H1 (cell line): Measurements from ENCODE around the gene LY6G6D. TPM values are rescaled to one million over a fixed set of nuclear protein-coding genes. Genes with fewer than 3 reads are reported as not detected.

Source experiments
- CTCF ChIA-PET: fragments of 300-600 bp; sonication (Branson Sonifier 250); formaldehyde crosslinking; loops from one replicate; lab custom pipeline; 2021; ENCODE audit not compliant: partially characterized antibody; lab: Charles Lee
- POLR2A ChIA-PET: fragments of 300-600 bp; sonication (Branson Sonifier 250); formaldehyde crosslinking; loops from one replicate; lab custom pipeline; 2021; ENCODE audit warnings: inconsistent platforms; ENCODE audit not compliant: partially characterized antibody; lab: Charles Lee
- DNase-seq, 2 experiments: peaks; one replicate each; pipeline versions ENCODE4 v3.0.0 to v3.0.0-alpha.2; 2010 to 2022; ENCODE audit warnings: low spot score in 2 of 2, low read depth in 1 of 2, mixed read lengths in 1 of 2
- FAIRE-seq: peaks from 2 replicates; lab custom pipeline; 2011; peaks lifted over from hg19 to GRCh38; lab: Jason Lieb, UNC
- H2AFZ ChIP-seq: 2 replicates; pipeline ENCODE4 v1.8.1; 2012; ENCODE audit warnings: low read length, inconsistent platforms
- H2AK5ac ChIP-seq: 2 replicates; pipeline ENCODE4 v1.6.1; 2013; ENCODE audit warnings: low read depth, low read length
- H2BK120ac ChIP-seq: replicated peaks from 2 replicates; pipeline ENCODE3; 2013; ENCODE audit warnings: low read depth, low read length, inconsistent platforms
- H2BK12ac ChIP-seq: 2 replicates; pipeline ENCODE4 v1.6.1; 2013; ENCODE audit warnings: low read depth, low read length
- H2BK15ac ChIP-seq: 2 replicates; pipeline ENCODE4 v1.6.1; 2013; ENCODE audit warnings: low read length
- H2BK20ac ChIP-seq: 2 replicates; pipeline ENCODE4 v1.6.1; 2013; ENCODE audit warnings: low read length
- H2BK5ac ChIP-seq: 2 replicates; pipeline ENCODE4 v1.6.1; 2013; ENCODE audit warnings: low read depth, low read length
- H3K14ac ChIP-seq: 2 replicates; pipeline ENCODE4 v1.6.1; 2013; ENCODE audit warnings: inconsistent platforms; ENCODE audit not compliant: insufficient read length
- H3K18ac ChIP-seq: 2 replicates; pipeline ENCODE4 v1.6.1; 2013; ENCODE audit warnings: low read length; ENCODE audit errors: extremely low read depth
- H3K23ac ChIP-seq: 2 replicates; pipeline ENCODE4 v1.6.1; 2013; ENCODE audit warnings: inconsistent platforms; ENCODE audit not compliant: insufficient read length
- H3K23me2 ChIP-seq: 2 replicates; pipeline ENCODE4 v1.6.1; 2013; ENCODE audit warnings: low read depth, low read length
- H3K27ac ChIP-seq: 2 replicates; pipeline ENCODE4 v1.6.1; 2011; ENCODE audit warnings: low read depth, low read length, inconsistent platforms
- H3K27me3 ChIP-seq, 4 experiments: replicated peaks in 1 of 4; 1 replicate in 1 of 4; 2 replicates in 3 of 4; pipeline versions ENCODE4 v1.6.1 to v1.8.1; 2011 to 2013; ENCODE audit warnings: low read length in 3 of 4, mild to moderate bottlenecking in 3 of 4, inconsistent platforms in 2 of 4, mixed read lengths in 2 of 4, moderate library complexity in 1 of 4; ENCODE audit not compliant: control insufficient read depth in 3 of 4, insufficient read depth in 3 of 4; ENCODE audit errors: extremely low read depth in 1 of 4
- H3K36me3 ChIP-seq, 4 experiments: 2 replicates each; pipeline versions ENCODE4 v1.6.1 to v1.8.1; 2011 to 2013; ENCODE audit warnings: mild to moderate bottlenecking in 4 of 4, low read length in 3 of 4, moderate library complexity in 2 of 4, control low read depth in 1 of 4, inconsistent platforms in 1 of 4; ENCODE audit not compliant: insufficient read depth in 4 of 4, control insufficient read depth in 2 of 4
- H3K4ac ChIP-seq: replicated peaks from 2 replicates; pipeline ENCODE3; 2013; ENCODE audit warnings: low read length, low read depth, mixed read lengths, inconsistent platforms; ENCODE audit not compliant: insufficient read length
- H3K4me1 ChIP-seq, 4 experiments: replicated peaks in 1 of 4; 1 replicate in 1 of 4; 2 replicates in 3 of 4; pipeline versions ENCODE4 v1.6.1 to v1.8.1; 2011 to 2013; ENCODE audit warnings: low read length in 3 of 4, inconsistent platforms in 2 of 4, mixed read lengths in 1 of 4; ENCODE audit not compliant: insufficient read depth in 4 of 4, control insufficient read depth in 3 of 4
- H3K4me2 ChIP-seq, 2 experiments: 2 replicates each; pipeline versions ENCODE4 v1.6.1 to v1.8.1; 2011 to 2013; ENCODE audit warnings: low read depth in 2 of 2, low read length in 2 of 2, control low read depth in 1 of 2, inconsistent platforms in 1 of 2, mild to moderate bottlenecking in 1 of 2; ENCODE audit not compliant: insufficient read depth in 1 of 2
- H3K4me3 ChIP-seq, 4 experiments: fragments of 200-600, 300-600 bp in 1 of 4; sonication (generic), shearing (Covaris generic), sonication (Bioruptor Twin) in 1 of 4; 2 replicates each; pipeline versions ENCODE4 v1.5.1 to v1.8.1; 2011 to 2016; ENCODE audit warnings: low read length in 4 of 4, low read depth in 3 of 4, control low read depth in 2 of 4, inconsistent platforms in 2 of 4, mild to moderate bottlenecking in 2 of 4, mixed read lengths in 1 of 4, moderate library complexity in 1 of 4; ENCODE audit not compliant: insufficient read depth in 2 of 4; ENCODE audit errors: extremely low read depth in 1 of 4
- H3K56ac ChIP-seq: replicated peaks from 2 replicates; pipeline ENCODE3; 2013; ENCODE audit warnings: low read depth, mild to moderate bottlenecking, mixed read lengths, low read length, inconsistent platforms; ENCODE audit not compliant: insufficient read length
- H3K79me1 ChIP-seq: 2 replicates; pipeline ENCODE4 v1.6.1; 2013; ENCODE audit warnings: low read depth, low read length, control low read depth
- H3K79me2 ChIP-seq, 2 experiments: 2 replicates each; pipeline versions ENCODE4 v1.6.1 to v1.8.1; 2012 to 2013; ENCODE audit warnings: low read length in 2 of 2, mild to moderate bottlenecking in 2 of 2, inconsistent platforms in 1 of 2; ENCODE audit not compliant: insufficient read depth in 2 of 2, control insufficient read depth in 1 of 2
- H3K9ac ChIP-seq, 4 experiments: replicated peaks in 1 of 4; 1 replicate in 1 of 4; 2 replicates in 3 of 4; pipeline versions ENCODE4 v1.6.1 to v1.8.1; 2011 to 2013; ENCODE audit warnings: low read depth in 3 of 4, low read length in 3 of 4, control low read depth in 2 of 4, mild to moderate bottlenecking in 2 of 4, moderate library complexity in 2 of 4, inconsistent platforms in 1 of 4; ENCODE audit errors: extremely low read depth in 1 of 4
- H3K9me3 ChIP-seq, 2 experiments: 2 replicates each; pipeline versions ENCODE4 v1.6.1 to v1.8.1; 2012 to 2013; ENCODE audit warnings: mild to moderate bottlenecking in 2 of 2, moderate library complexity in 2 of 2, control low read depth in 1 of 2, inconsistent platforms in 1 of 2, low read depth in 1 of 2, low read length in 1 of 2, mixed read lengths in 1 of 2; ENCODE audit not compliant: insufficient read depth in 2 of 2
- H4K20me1 ChIP-seq, 2 experiments: replicated peaks in 1 of 2; 2 replicates each; pipeline versions ENCODE3 to v1.8.1; 2011 to 2013; ENCODE audit warnings: inconsistent platforms in 2 of 2, low read length in 2 of 2, mild to moderate bottlenecking in 1 of 2; ENCODE audit not compliant: insufficient read depth in 2 of 2, control insufficient read depth in 1 of 2
- H4K5ac ChIP-seq: 2 replicates; pipeline ENCODE4 v1.6.1; 2013; ENCODE audit warnings: low read length, low read depth, mixed read lengths, inconsistent platforms; ENCODE audit not compliant: insufficient read length
- H4K8ac ChIP-seq: 2 replicates; pipeline ENCODE4 v1.8.0; 2013; ENCODE audit warnings: mild to moderate bottlenecking, moderate library complexity, low read length, inconsistent platforms; ENCODE audit not compliant: insufficient read depth; ENCODE audit errors: extremely low read depth
- H4K91ac ChIP-seq: replicated peaks from 2 replicates; pipeline ENCODE3; 2013; ENCODE audit warnings: low read length, mixed read lengths, inconsistent platforms; ENCODE audit not compliant: insufficient read length
- ATF3 ChIP-seq: IDR thresholded peaks from 2 replicates; pipeline ENCODE4 v1.6.1; 2011; ENCODE audit warnings: low read depth, mild to moderate bottlenecking, low read length; ENCODE audit not compliant: insufficient read depth
- BCL11A ChIP-seq, 2 experiments: IDR thresholded peaks; one replicate each; pipeline ENCODE4 v1.6.1; 2011; ENCODE audit warnings: low read depth in 2 of 2, low read length in 2 of 2, mild to moderate bottlenecking in 2 of 2
- BRCA1 ChIP-seq: IDR thresholded peaks from 2 replicates; pipeline ENCODE4 v1.6.1; 2012; ENCODE audit warnings: low read depth, low read length, improper control_type of control experiment
- CTCF ChIP-seq, 3 experiments: IDR thresholded peaks; 1 replicate in 2 of 3; 2 replicates in 1 of 3; pipeline versions ENCODE4 v1.5.1 to v1.6.1; 2011; ENCODE audit warnings: low read length in 3 of 3, mild to moderate bottlenecking in 3 of 3, inconsistent platforms in 2 of 3, low read depth in 1 of 3, moderate library complexity in 1 of 3; ENCODE audit not compliant: insufficient read depth in 1 of 3; ENCODE audit errors: control extremely low read depth in 1 of 3
- EGR1 ChIP-seq: IDR thresholded peaks from 2 replicates; pipeline ENCODE4 v1.6.1; 2011; ENCODE audit warnings: low read depth, low read length, borderline replicate concordance
- EP300 ChIP-seq, 2 experiments: IDR thresholded peaks; 1 replicate in 1 of 2; 2 replicates in 1 of 2; pipeline ENCODE4 v1.6.1; 2011 to 2012; ENCODE audit warnings: low read depth in 2 of 2, low read length in 2 of 2, mild to moderate bottlenecking in 2 of 2, borderline replicate concordance in 1 of 2, inconsistent platforms in 1 of 2, moderate library complexity in 1 of 2
- RBBP5 ChIP-seq: IDR thresholded peaks from 2 replicates; pipeline ENCODE4 v1.7.1; 2012; ENCODE audit warnings: low read depth, mild to moderate bottlenecking, inconsistent platforms, low read length, moderate library complexity, borderline replicate concordance
- SUZ12 ChIP-seq: fragments of 200-600 bp; sonication (generic); IDR thresholded peaks from 2 replicates; pipeline ENCODE4 v1.6.1; 2012; ENCODE audit warnings: mild to moderate bottlenecking, inconsistent platforms, low read length, moderate library complexity, mixed read lengths
- TAF1 ChIP-seq: IDR thresholded peaks from 2 replicates; pipeline ENCODE4 v1.6.1; 2011; ENCODE audit warnings: mild to moderate bottlenecking, low read depth, low read length
- TEAD4 ChIP-seq: IDR thresholded peaks from 2 replicates; pipeline ENCODE4 v1.6.1; 2012; ENCODE audit warnings: low read depth, low read length, inconsistent platforms, mixed read lengths
- WGBS, 2 experiments: shearing (Covaris generic) in 1 of 2; methylation state at CpG; one replicate each; pipeline versions ENCODE4 v1.1.6 to v1.1.7; 2013 to 2015; ENCODE audit warnings: low lambda C conversion rate in 2 of 2, mixed read lengths in 2 of 2, inconsistent platforms in 1 of 2, low coverage in 1 of 2, missing lambda C conversion rate in 1 of 2; ENCODE audit not compliant: insufficient replicate concordance in 2 of 2, insufficient coverage in 1 of 2, insufficient read length in 1 of 2; ENCODE audit errors: extremely low coverage in 1 of 2, missing lambda C conversion rate in 1 of 2; 5-methylcytosine and 5-hydroxymethylcytosine counted together
- polyA plus RNA-seq, 7 experiments: library from polyadenylated mRNA; depleted of rRNA in 3 of 7; stranded (reverse) in 5 of 7; unstranded in 2 of 7; fragments of >200 nt in 5 of 7; fragments of 200-250 nt in 2 of 7; gene quantifications; 1 replicate in 5 of 7; 2 replicates in 1 of 7; 4 replicates in 1 of 7; pipeline versions ENCODE4 v1.2.1 to v1.2.3, GENCODE V29; 2011 to 2013; ENCODE audit warnings: missing spikeins in 2 of 7, mixed read lengths in 2 of 7
- total RNA-seq: library from RNA; stranded (reverse); fragmentation: NEBNext Ultra II Directional; extraction: Animal tissue kit (Norgen Biotek cat#: 25700); gene quantifications from 2 replicates; pipeline ENCODE4 v1.2.1, GENCODE V29; 2021

The LY6G6D gene
- total and polyA plus RNA-seq, 2 of the 8 experiments (the other 6 are each of a cell fraction or from before 2014, with no cell fraction given) = 1.8 TPM; not detected in 1

- Histone ChIP-seq H3K79me2 (no peaks in the 10 kb centered on the region), H2BK15ac (no peak overlapping the region), H3K4me2 (no peak overlapping the region), H3K27ac (no peak overlapping the region), H4K91ac (no peak overlapping the region), H3K23me2 (no peaks in the 10 kb centered on the region), H3K14ac (no peak overlapping the region), H2AFZ (no peak overlapping the region), H3K36me3 (peaks cover 0 to 3% (median 0%) of the 10 kb centered on the region in 4 experiments; a peak in 1 of 8 replicates), H4K20me1 (no peaks in the 10 kb centered on the region), H2BK20ac (no peak overlapping the region), H2BK12ac (no peak overlapping the region), H3K4me3 (no peak overlapping the region), H3K4me1 (no peaks in the 10 kb centered on the region), H4K5ac (no peak overlapping the region), H3K27me3 (no peaks in the 10 kb centered on the region), H4K8ac (no peak overlapping the region), H2BK5ac (no peak overlapping the region), H3K4ac (no peak overlapping the region), H3K79me1 (no peaks in the 10 kb centered on the region), H3K18ac (no peak overlapping the region), H2AK5ac (no peak overlapping the region), H3K56ac (no peak overlapping the region), H2BK120ac (no peak overlapping the region), H3K9ac (no peak overlapping the region), H3K9me3 (no peaks in the 10 kb centered on the region), H3K23ac (no peak overlapping the region)
- CTCF ChIA-PET = interaction anchor here (0.5 to 4.2 kb wide), 9 partner anchors 13 to 709 kb away, joined by 3 to 25 read pairs (median 4); partner anchors contain the start of gene MSH5
- DNase-seq (no peak), FAIRE-seq (no peak)
- POLR2A ChIA-PET = interaction anchor here (0.7 to 4.8 kb wide), 14 partner anchors 8 to 88 kb away, joined by 3 to 33 read pairs (median 4); partner anchors contain the start of genes CLIC1, GPANK1, LY6G6C and LY6G6F
- 79% methylated on average over 8 of the region's 8 CpGs; no CpG with 5 or more reads in 1 of the 2 experiments for WGBS, 2 experiments
- TF ChIP-seq ATF3 (no peak), EP300 (IDR thresholded peaks at IDR 0.05; ENCODE audit: borderline replicate concordance in 1 of 2, low read depth in 2 of 2, low read length in 2 of 2) (no peak), SUZ12 (no peak), EGR1 (no peak), BCL11A (IDR thresholded peaks at IDR 0.05; ENCODE audit: low read depth in 2 of 2, low read length in 2 of 2) (no peak), CTCF (IDR thresholded peaks at IDR 0.05; ENCODE audit: control extremely low read depth in 1 of 3, insufficient read depth in 1 of 3, low read depth in 1 of 3, low read length in 3 of 3) (no peak), TAF1 (no peak), RBBP5 (no peak), BRCA1 (no peak), TEAD4 (no peak)
Measured at GRCh38 chr6:31752739-31753319, 37.7 kb downstream of the LY6G6D start.
